ENCODE measurements around the gene ETNK2. TPM values are rescaled to one million over a fixed set of nuclear protein-coding genes. Genes with fewer than 3 reads are reported as not detected.

The ETNK2 gene
- total and polyA plus RNA-seq, 2 of the 8 experiments (the other 6 are each of a cell fraction or from before 2014, with no cell fraction given): 20.1 to 26.7 TPM

DNA sequence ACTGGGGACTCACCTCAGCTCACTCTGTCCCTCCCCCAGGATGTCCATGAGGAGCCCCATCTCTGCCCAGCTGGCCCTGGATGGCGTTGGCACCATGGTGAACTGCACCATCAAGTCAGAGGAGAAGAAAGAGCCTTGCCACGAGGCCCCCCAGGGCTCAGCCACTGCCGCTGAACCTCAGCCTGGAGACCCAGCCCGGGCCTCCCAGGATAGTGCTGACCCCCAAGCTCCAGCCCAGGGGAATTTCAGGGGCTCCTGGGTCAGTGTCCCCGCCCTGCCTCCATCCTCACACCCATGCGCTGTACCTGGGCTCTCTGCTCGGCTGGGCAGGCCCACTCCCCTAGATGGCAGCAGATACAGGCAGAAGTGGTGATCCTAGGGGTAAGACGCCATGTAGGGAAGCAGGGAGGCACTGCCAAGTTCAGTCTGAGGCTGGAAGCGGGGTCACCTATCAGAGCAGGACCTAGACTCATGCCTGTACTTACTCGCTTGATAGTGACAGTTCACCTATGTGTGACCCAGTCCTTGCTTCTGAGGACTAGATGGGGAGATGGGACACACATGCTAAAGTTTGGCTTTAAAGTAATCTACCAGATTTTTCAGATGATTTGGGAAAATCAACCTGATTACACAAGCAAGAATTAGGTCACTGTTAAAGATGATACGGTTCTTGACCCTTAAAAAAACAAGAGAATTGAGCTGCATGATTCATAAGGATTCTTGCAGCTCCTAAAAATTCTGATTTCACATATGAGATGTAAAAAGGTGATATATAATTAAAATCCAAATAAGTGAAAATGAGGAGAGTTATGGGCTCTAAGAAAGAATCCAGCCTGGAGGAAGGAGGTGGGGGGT lies 38.7 kb downstream of the ETNK2 start:
- Histone ChIP-seq H2BK12ac (ENCODE audit: low read depth, low read length) (0 out of 2 replicates have a peak overlapping the region, but pooled peaks have one; percentile 41), H2BK120ac (replicated peaks; ENCODE audit: low read depth, low read length) (no peak overlapping the region), H4K91ac (replicated peaks; ENCODE audit: insufficient read length, low read length) (peak overlapping the region; percentile 67), H2BK15ac (ENCODE audit: low read length) (peak overlapping the region; percentile 81; the same call in 1 of the 2 replicates), H3K18ac (ENCODE audit: extremely low read depth, low read length) (no peak overlapping the region), H3K4me2 (ENCODE audit: insufficient read depth in 1 of 2, low read depth in 2 of 2, low read length in 2 of 2) (no peak overlapping the region), H3K27ac (ENCODE audit: low read depth, low read length) (peak overlapping the region; percentile 44), H3K23ac (ENCODE audit: insufficient read length) (no peak overlapping the region), H2BK5ac (ENCODE audit: low read depth, low read length) (peak overlapping the region; percentile 72; the same call in 1 of the 2 replicates), H2AK5ac (ENCODE audit: low read depth, low read length) (0 out of 2 replicates have a peak overlapping the region, but pooled peaks have one; percentile 76), H3K79me2 (ENCODE audit: control insufficient read depth in 1 of 2, insufficient read depth in 2 of 2, low read length in 2 of 2) (peaks cover 5 to 79% of the 10 kb centered on the region in 2 experiments; a peak in 3 of 4 replicates), H3K9ac (replicated peaks in 1 of 4; ENCODE audit: extremely low read depth in 1 of 4, low read depth in 3 of 4, low read length in 3 of 4) (no peak overlapping the region), H3K23me2 (ENCODE audit: low read depth, low read length) (no peaks in the 10 kb centered on the region; the same call in 1 of the 2 replicates), H4K5ac (ENCODE audit: insufficient read length, low read depth, low read length) (no peak overlapping the region), H3K79me1 (ENCODE audit: low read depth, low read length) (peaks cover 17% of the 10 kb centered on the region), H4K8ac (ENCODE audit: extremely low read depth, insufficient read depth, low read length) (no peak overlapping the region), H2BK20ac (ENCODE audit: low read length) (0 out of 2 replicates have a peak overlapping the region, but pooled peaks have one; percentile 72), H3K4me1 (replicated peaks in 1 of 4; ENCODE audit: control insufficient read depth in 3 of 4, insufficient read depth in 4 of 4, low read length in 3 of 4) (peaks cover 3 to 26% (median 18%) of the 10 kb centered on the region in 4 experiments), H3K14ac (ENCODE audit: insufficient read length) (no peak overlapping the region), H4K20me1 (replicated peaks in 1 of 2; ENCODE audit: control insufficient read depth in 1 of 2, insufficient read depth in 2 of 2, low read length in 2 of 2) (peaks cover 13 to 31% of the 10 kb centered on the region in 2 experiments), H3K36me3 (ENCODE audit: control insufficient read depth in 2 of 4, insufficient read depth in 4 of 4, low read length in 3 of 4) (peaks cover 14 to 35% (median 19%) of the 10 kb centered on the region in 4 experiments), H3K27me3 (replicated peaks in 1 of 4; ENCODE audit: control insufficient read depth in 3 of 4, extremely low read depth in 1 of 4, insufficient read depth in 3 of 4, low read length in 3 of 4) (no peaks in the 10 kb centered on the region), H3K4me3 (ENCODE audit: extremely low read depth in 1 of 4, insufficient read depth in 2 of 4, low read depth in 3 of 4, low read length in 4 of 4) (no peak overlapping the region), H3K4ac (replicated peaks; ENCODE audit: insufficient read length, low read depth, low read length) (no peak overlapping the region), H3K56ac (replicated peaks; ENCODE audit: insufficient read length, low read depth, low read length) (no peak overlapping the region), H3K9me3 (ENCODE audit: insufficient read depth in 2 of 2, low read depth in 1 of 2, low read length in 1 of 2) (no peaks in the 10 kb centered on the region), H2AFZ (ENCODE audit: low read length) (no peak overlapping the region)
- no peak for DNase-seq (ENCODE audit: low read depth in 1 of 2, low spot score in 2 of 2)
- no peak for FAIRE-seq
- ChIA-PET CTCF (ENCODE audit: partially characterized antibody) (interaction anchor here (0.6 to 7.6 kb wide), 11 partner anchors 13 to 242 kb away, joined by 3 to 105 read pairs (median 3); partner anchors contain the start of gene SOX13), POLR2A (ENCODE audit: partially characterized antibody) (interaction anchor here (1.1 to 1.8 kb wide), 7 partner anchors 8 to 247 kb away, joined by 3 to 5 read pairs (median 4); no protein-coding TSS in a partner anchor)
- WGBS, 2 experiments (ENCODE audit: extremely low coverage in 1 of 2, insufficient coverage in 1 of 2, insufficient read length in 1 of 2, insufficient replicate concordance in 2 of 2, low coverage in 1 of 2, low lambda C conversion rate in 2 of 2, missing lambda C conversion rate in 1 of 2): 80% methylated on average over 9 of the region's 11 CpGs; no CpG with 5 or more reads in 1 of the 2 experiments
- TF ChIP-seq RAD21 (IDR thresholded peaks at IDR 0.05 in 1 of 2, conservative IDR thresholded peaks at IDR 0.05 in 1 of 2; ENCODE audit: low read depth in 2 of 2, low read length in 2 of 2) (peak; percentile 22 to 54; a peak in 2 of 4 replicates), RXRA (IDR thresholded peaks at IDR 0.05; ENCODE audit: insufficient read depth, low read depth, low read length) (no peak), SIN3A (conservative IDR thresholded peaks at IDR 0.05 in 1 of 2, IDR thresholded peaks at IDR 0.05 in 1 of 2; ENCODE audit: low read depth in 1 of 2, low read length in 2 of 2) (no peak), BRCA1 (IDR thresholded peaks at IDR 0.05; ENCODE audit: low read depth, low read length) (no peak), SP1 (IDR thresholded peaks at IDR 0.05; ENCODE audit: low read depth, low read length) (no peak), CTCF (IDR thresholded peaks at IDR 0.05; ENCODE audit: control extremely low read depth in 1 of 3, insufficient read depth in 1 of 3, low read depth in 1 of 3, low read length in 3 of 3) (peak; percentile 31 to 49 (median 37); a peak in 3 of 4 replicates), CBX8 (IDR thresholded peaks at IDR 0.05; ENCODE audit: borderline replicate concordance, low read depth, low read length) (no peak)
